GM20431 (cell line): ENCODE measurements around the gene CCNE1.
"Not testable (repeated sequence)": the region's sequence is repeated elsewhere in the genome, so short reads cannot be mapped to it uniquely, and the experiment has no call there.

ENCODE experiments used
- in situ Hi-C: fragments of 300-500 bp; cut with MseI, MboI; formaldehyde crosslinking; loops from one replicate; pipeline ENCODE4 v1.15.0; 2020; ENCODE audit warnings: low sequenced_read_pairs; ENCODE audit not compliant: unreplicated experiment

Gene CCNE1

GRCh38 chr19:29785955-29786589, 25.7 kb upstream of the CCNE1 start:
- in situ Hi-C loops, result no loop called here

DNA sequence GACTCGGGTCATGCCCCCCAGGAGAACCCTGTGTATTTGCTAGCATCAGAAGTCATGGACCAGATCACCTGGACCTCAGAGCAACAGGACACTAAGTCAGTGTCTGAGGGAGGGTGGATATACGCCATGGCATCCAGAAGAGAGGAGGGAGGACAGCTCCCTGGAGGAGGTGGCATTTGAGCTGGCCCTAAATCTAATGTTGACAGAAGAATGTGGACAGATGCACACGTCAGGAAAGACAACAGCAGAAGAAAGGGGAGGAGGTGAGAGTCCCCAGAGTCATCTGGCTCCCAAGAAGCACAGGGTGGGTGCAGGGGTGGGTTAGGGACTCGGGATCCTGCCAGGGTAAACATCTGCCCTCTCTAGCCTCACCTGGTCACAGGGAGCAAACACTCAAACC, 24.5 kb upstream of the CCNE1 start:
- in situ Hi-C loops, result no loop called here

GRCh38 chr19:29789007-29789406, 22.8 kb upstream of the CCNE1 start:
- in situ Hi-C loops, result no loop called here

GRCh38 chr19:29793116-29793727, 18.6 kb upstream of the CCNE1 start:
- in situ Hi-C loops, result no loop called here

DNA sequence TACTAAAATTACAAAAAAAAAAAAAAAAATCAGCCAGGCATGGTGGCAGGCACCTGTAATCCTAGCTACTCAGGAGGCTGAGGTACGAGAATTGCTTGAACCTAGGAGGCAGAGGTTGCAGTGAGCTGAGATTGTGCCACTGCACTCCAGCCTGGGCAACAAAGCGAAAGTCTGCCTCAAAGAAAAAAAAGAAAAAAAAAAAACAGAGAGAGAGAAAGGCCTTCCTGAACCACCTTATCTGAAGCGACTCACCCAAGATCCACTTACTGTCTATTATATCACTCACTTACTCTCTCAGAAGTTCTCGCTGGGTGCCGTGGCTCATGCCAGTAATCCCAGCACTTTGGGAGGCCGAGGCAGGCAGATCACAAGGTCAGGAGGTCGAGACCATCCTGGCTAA, 17.3 kb upstream of the CCNE1 start:
- in situ Hi-C loops, result not testable (repeated sequence)

- in situ Hi-C loops, result no loop called here
Measured at GRCh38 chr19:29795461-29796172, 16.2 kb upstream of the CCNE1 start.

GRCh38 chr19:29796173-29796573, 15.6 kb upstream of the CCNE1 start:
- in situ Hi-C loops, result no loop called here

- in situ Hi-C loops, result no loop called here
Measured at GRCh38 chr19:29798774-29799497, 12.9 kb upstream of the CCNE1 start.

- in situ Hi-C loops, result no loop called here
Measured at GRCh38 chr19:29800100-29800825, 11.5 kb upstream of the CCNE1 start.

- in situ Hi-C loops, result not testable (repeated sequence)
Measured at GRCh38 chr19:29803951-29804350, 7.8 kb upstream of the CCNE1 start.

DNA sequence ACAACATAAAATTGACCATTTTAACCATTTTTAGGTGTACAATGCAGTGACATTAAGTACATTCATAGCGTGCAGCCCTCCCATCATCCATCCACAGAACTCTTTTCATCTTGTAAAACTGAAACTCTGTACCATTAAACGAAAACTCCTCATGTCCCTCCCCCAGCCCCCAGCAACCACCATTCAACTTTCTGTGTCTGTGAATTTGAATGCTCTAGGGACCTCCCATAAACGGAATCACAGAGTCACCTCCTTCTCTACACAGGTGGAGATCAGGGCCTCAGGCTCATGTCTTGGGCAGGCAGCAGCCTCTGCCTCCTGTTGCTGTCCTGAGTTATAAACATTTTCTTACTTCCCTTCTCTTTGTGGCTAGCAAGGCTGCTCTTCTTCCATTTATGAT, 7.3 kb upstream of the CCNE1 start:
- in situ Hi-C loops, result no loop called here

GRCh38 chr19:29805031-29805965, 6.5 kb upstream of the CCNE1 start:
- in situ Hi-C loops, result no loop called here

- in situ Hi-C loops, result no loop called here
Measured at GRCh38 chr19:29806098-29806866, 5.5 kb upstream of the CCNE1 start.

GRCh38 chr19:29807178-29807577, 4.6 kb upstream of the CCNE1 start:
- in situ Hi-C loops, result no loop called here

DNA sequence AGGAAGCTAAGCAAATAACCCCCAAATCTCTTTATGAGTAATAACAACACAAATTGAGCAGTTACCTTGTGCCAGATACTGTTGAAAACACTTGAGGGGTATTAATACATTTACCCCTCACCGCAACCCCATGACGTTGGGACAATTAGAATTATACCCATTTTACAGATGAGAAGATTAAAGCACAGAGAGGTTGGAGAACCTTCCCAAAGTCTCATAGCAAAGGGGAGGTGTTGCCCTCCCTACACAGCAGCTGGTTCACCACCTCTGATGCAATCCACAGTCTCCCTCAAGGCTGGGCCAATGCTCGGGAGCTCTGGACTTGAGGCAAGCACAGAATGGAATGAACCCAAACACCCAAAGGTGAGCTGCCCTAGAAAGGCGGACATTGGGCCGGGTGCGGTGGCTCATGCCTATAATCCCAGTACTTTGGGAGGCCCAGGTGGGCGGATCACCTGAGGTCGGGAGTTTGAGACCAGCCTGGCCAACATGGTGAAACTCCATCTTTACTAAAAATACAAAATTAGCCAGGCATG, 3.9 kb upstream of the CCNE1 start:
- in situ Hi-C loops, result no loop called here

GRCh38 chr19:29809795-29810503, 1.8 kb upstream of the CCNE1 start:
- in situ Hi-C loops, result no loop called here

DNA sequence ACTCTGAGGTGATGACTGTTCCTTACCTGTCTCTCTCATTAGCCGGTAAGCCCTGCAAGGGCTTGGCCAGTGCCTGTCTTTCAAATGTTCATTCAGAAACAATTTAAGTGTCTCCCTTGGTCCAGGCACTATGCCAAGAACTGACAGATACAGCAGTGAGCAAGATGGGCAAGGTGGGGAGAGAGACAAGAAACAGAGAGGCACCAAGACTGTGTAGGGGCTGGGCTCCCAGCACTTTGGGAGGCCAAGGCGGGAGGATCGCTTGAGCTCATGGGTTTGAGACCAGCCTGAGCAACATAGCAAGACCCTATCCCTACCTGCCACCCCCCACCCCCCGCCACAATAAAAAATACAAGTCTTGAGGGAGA, 1.3 kb upstream of the CCNE1 start:
- in situ Hi-C loops, result no loop called here
